ENCODE results near the gene F12.

DNA sequence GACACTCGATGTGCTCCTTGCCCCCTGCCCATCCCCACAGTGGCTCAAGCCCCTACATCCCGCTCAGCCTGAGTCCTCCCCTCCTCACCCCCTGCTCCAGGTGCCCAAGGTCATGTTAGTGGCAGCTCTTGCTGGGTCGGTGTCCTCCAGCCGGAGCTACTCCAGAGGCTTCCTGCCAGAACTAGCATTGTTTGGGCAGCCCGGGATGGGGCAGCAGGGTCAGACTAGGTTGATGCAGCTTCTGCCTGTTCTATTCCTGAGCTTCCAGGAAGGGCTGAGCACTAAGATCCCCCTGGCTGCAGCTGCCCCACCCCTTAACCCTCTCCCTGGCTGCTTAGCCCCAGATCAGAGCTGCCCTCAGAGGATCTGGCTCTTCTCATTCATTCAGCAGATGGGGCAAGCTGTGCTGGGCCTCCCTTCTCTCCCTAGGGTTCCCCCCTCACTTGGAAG is 51.0 kb downstream of the F12 start:
- TF ChIP-seq SIN3A (IDR thresholded peaks at IDR 0.05; ENCODE audit: low read depth) (no peak), POLR2A (IDR thresholded peaks at IDR 0.05; ENCODE audit: borderline replicate concordance, extremely low read depth, insufficient read depth, insufficient read length) (no peak), EZH2phosphoT487 (IDR thresholded peaks at IDR 0.05; ENCODE audit: borderline replicate concordance) (no peak), POLR2AphosphoS5 (IDR thresholded peaks at IDR 0.05; ENCODE audit: low read depth, low read length) (no peak)
- TF ChIP-seq, protein P1, sequence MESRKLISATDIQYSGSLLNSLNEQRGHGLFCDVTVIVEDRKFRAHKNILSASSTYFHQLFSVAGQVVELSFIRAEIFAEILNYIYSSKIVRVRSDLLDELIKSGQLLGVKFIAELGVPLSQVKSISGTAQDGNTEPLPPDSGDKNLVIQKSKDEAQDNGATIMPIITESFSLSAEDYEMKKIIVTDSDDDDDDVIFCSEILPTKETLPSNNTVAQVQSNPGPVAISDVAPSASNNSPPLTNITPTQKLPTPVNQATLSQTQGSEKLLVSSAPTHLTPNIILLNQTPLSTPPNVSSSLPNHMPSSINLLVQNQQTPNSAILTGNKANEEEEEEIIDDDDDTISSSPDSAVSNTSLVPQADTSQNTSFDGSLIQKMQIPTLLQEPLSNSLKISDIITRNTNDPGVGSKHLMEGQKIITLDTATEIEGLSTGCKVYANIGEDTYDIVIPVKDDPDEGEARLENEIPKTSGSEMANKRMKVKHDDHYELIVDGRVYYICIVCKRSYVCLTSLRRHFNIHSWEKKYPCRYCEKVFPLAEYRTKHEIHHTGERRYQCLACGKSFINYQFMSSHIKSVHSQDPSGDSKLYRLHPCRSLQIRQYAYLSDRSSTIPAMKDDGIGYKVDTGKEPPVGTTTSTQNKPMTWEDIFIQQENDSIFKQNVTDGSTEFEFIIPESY (IDR thresholded peaks at IDR 0.05; ENCODE audit: extremely low read depth, insufficient replicate concordance, low read length) = no peak
- TF ChIP-seq, protein P2, sequence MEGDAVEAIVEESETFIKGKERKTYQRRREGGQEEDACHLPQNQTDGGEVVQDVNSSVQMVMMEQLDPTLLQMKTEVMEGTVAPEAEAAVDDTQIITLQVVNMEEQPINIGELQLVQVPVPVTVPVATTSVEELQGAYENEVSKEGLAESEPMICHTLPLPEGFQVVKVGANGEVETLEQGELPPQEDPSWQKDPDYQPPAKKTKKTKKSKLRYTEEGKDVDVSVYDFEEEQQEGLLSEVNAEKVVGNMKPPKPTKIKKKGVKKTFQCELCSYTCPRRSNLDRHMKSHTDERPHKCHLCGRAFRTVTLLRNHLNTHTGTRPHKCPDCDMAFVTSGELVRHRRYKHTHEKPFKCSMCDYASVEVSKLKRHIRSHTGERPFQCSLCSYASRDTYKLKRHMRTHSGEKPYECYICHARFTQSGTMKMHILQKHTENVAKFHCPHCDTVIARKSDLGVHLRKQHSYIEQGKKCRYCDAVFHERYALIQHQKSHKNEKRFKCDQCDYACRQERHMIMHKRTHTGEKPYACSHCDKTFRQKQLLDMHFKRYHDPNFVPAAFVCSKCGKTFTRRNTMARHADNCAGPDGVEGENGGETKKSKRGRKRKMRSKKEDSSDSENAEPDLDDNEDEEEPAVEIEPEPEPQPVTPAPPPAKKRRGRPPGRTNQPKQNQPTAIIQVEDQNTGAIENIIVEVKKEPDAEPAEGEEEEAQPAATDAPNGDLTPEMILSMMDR (IDR thresholded peaks at IDR 0.05 in 2 of 3, conservative IDR thresholded peaks at IDR 0.05 in 1 of 3; ENCODE audit: borderline replicate concordance in 1 of 3, insufficient read depth in 1 of 3, low read depth in 2 of 3, low read length in 2 of 3) = no peak
